Hepatocyte (in vitro differentiated cells): ENCODE measurements around the gene PSMD8. TPM values are rescaled to one million over a fixed set of nuclear protein-coding genes. Genes with fewer than 3 reads are reported as not detected.
A peak's percentile ranks its signal among the peaks of the same experiment; 100 is the strongest.

Source experiments
- DNase-seq: peaks from one replicate; pipeline ENCODE4 v3.0.0-alpha.2; 2016; ENCODE audit warnings: low spot score
- H2AFZ ChIP-seq: fragments of 200-600 bp; sonication (generic); 2 replicates; pipeline ENCODE4 v1.6.0; 2016; ENCODE audit warnings: antibody characterized with exemption, mild to moderate bottlenecking
- H3K27ac ChIP-seq: fragments of 200-600 bp; sonication (generic); 2 replicates; pipeline ENCODE4 v1.5.1; 2016; ENCODE audit warnings: mild to moderate bottlenecking
- H3K27me3 ChIP-seq: fragments of 200-600 bp; sonication (generic); 2 replicates; pipeline ENCODE4 v1.6.1; 2016
- H3K36me3 ChIP-seq: fragments of 200-600 bp; sonication (generic); replicated peaks from 2 replicates; pipeline ENCODE4 v1.5.1; 2016; ENCODE audit warnings: low read depth; ENCODE audit not compliant: insufficient read depth
- H3K4me1 ChIP-seq: fragments of 200-600 bp; sonication (generic); 2 replicates; pipeline ENCODE4 v1.5.1; 2016; ENCODE audit warnings: mild to moderate bottlenecking, moderate library complexity; ENCODE audit not compliant: insufficient read depth
- H3K4me2 ChIP-seq: fragments of 200-600 bp; sonication (generic); 2 replicates; pipeline ENCODE4 v1.6.0; 2016
- H3K4me3 ChIP-seq: fragments of 200-600 bp; sonication (generic); 2 replicates; pipeline ENCODE4 v1.5.1; 2016; ENCODE audit warnings: mild to moderate bottlenecking
- H3K79me2 ChIP-seq: fragments of 200-600 bp; sonication (generic); 2 replicates; pipeline ENCODE4 v1.6.0; 2017; ENCODE audit warnings: mild to moderate bottlenecking
- H3K9me2 ChIP-seq: fragments of 200-600 bp; sonication (generic); replicated peaks from 2 replicates; pipeline ENCODE4 v1.6.0; 2017; ENCODE audit warnings: mild to moderate bottlenecking; ENCODE audit not compliant: insufficient read depth
- H3K9me3 ChIP-seq: fragments of 200-600 bp; sonication (generic); 2 replicates; pipeline ENCODE4 v1.5.1; 2016; ENCODE audit warnings: low read depth, mild to moderate bottlenecking
- H4K20me1 ChIP-seq: fragments of 200-600 bp; sonication (generic); 2 replicates; pipeline ENCODE4 v1.6.0; 2016; ENCODE audit warnings: mild to moderate bottlenecking; ENCODE audit not compliant: insufficient read depth, poor library complexity, severe bottlenecking
- CTCF ChIP-seq: fragments of 200-600 bp; sonication (generic); IDR thresholded peaks from 2 replicates; pipeline ENCODE4 v1.5.1; 2016; ENCODE audit warnings: antibody characterized with exemption, mild to moderate bottlenecking; ENCODE audit not compliant: poor library complexity
- EZH2 ChIP-seq: fragments of 200-600 bp; sonication (generic); IDR thresholded peaks from 2 replicates; pipeline ENCODE4 v1.6.1; 2016; ENCODE audit warnings: antibody characterized with exemption, mild to moderate bottlenecking, borderline replicate concordance
- EZH2phosphoT487 ChIP-seq: fragments of 200-600 bp; sonication (generic); IDR thresholded peaks from one replicate; pipeline ENCODE4 v1.6.1; 2018; ENCODE audit warnings: antibody characterized with exemption, mild to moderate bottlenecking, low read depth, moderate library complexity; ENCODE audit not compliant: unreplicated experiment, severe bottlenecking
- WGBS: methylation state at CpG from one replicate; pipeline ENCODE4 v1.1.6; 2016; ENCODE audit warnings: low lambda C conversion rate; ENCODE audit errors: missing lambda C conversion rate; 5-methylcytosine and 5-hydroxymethylcytosine counted together
- polyA plus RNA-seq: library from polyadenylated mRNA; unstranded; fragments of >200 nt; fragmentation: Nextera tagmentation; extraction: Ambion mirVana; gene quantifications from 2 replicates; pipeline ENCODE4 v1.2.1, GENCODE V29; 2016
- total RNA-seq: library from RNA; depleted of rRNA; stranded (reverse); fragments of >200 nt; gene quantifications from 2 replicates; pipeline ENCODE4 v1.2.3, GENCODE V29; 2014

PSMD8 gene
- total and polyA plus RNA-seq, 2 experiments from 2014 or later, result 250 to 278 TPM

- Histone ChIP-seq H3K79me2 (peaks cover 4% of the 10 kb centered on the region), H2AFZ (no peak overlapping the region)
- 72% methylated on average over 12 of the region's 12 CpGs for WGBS
Observed at GRCh38 chr19:38370299-38370698, 4.1 kb upstream of the PSMD8 start.

DNA sequence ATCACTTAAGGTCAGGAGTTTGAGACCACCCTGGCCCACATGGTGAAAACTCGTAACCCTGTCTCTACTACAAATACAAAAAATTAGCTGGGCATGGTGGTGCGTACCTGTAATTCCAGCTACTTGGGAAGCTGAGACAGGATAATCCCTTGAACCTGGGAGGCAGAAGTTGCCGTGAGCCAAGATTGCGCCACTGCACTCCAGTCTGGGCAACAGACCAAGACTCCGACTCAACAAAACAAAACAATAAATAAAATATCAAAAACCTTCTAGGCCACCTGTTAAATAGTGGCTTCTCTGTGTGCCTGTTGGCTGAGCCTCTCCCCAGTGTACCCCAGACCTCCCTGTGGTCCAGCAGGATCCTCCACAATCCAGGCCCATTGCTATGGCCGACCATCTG, 3.3 kb upstream of the PSMD8 start:
- H3K27me3 ChIP-seq, result no peaks in the 10 kb centered on the region
- peaks cover 12% of the 10 kb centered on the region for H3K79me2 ChIP-seq
- H3K36me3 ChIP-seq, result no peaks in the 10 kb centered on the region
- H4K20me1 ChIP-seq, result peaks cover 1% of the 10 kb centered on the region
- TF ChIP-seq EZH2, result no peak
- no peak for TF ChIP-seq CTCF
- no peak for TF ChIP-seq EZH2phosphoT487
- H2AFZ ChIP-seq, result no peak overlapping the region
- H3K4me1 ChIP-seq, result peaks cover 7% of the 10 kb centered on the region
- H3K9me2 ChIP-seq, result no peaks in the 10 kb centered on the region
- H3K9me3 ChIP-seq, result no peaks in the 10 kb centered on the region
- H3K27ac ChIP-seq, result no peak overlapping the region
- no peak for DNase-seq
- WGBS, result 88% methylated on average over 6 of the region's 6 CpGs
- H3K4me2 ChIP-seq, result no peak overlapping the region
- no peak overlapping the region for H3K4me3 ChIP-seq

More at GRCh38 chr19:38370299-38370698, 4.1 kb upstream of the PSMD8 start:
- Histone ChIP-seq H3K4me3 (no peak overlapping the region), H4K20me1 (no peaks in the 10 kb centered on the region), H3K4me2 (no peak overlapping the region), H3K36me3 (no peaks in the 10 kb centered on the region), H3K9me2 (no peaks in the 10 kb centered on the region), H3K27ac (no peak overlapping the region), H3K4me1 (no peaks in the 10 kb centered on the region), H3K27me3 (no peaks in the 10 kb centered on the region), H3K9me3 (no peaks in the 10 kb centered on the region)
- TF ChIP-seq EZH2, result no peak
- TF ChIP-seq CTCF, result no peak
- no peak for TF ChIP-seq EZH2phosphoT487
- no peak for DNase-seq

GRCh38 chr19:38373907-38374331, 452 bp upstream of the PSMD8 start:
- H3K9me2 ChIP-seq, result no peaks in the 10 kb centered on the region
- H3K4me2 ChIP-seq, result peak overlapping the region; percentile 73
- peaks cover 39% of the 10 kb centered on the region for H3K79me2 ChIP-seq
- DNase-seq, result no peak
- no peaks in the 10 kb centered on the region for H3K27me3 ChIP-seq
- peaks cover 25% of the 10 kb centered on the region for H4K20me1 ChIP-seq
- H3K4me1 ChIP-seq, result peaks cover 10% of the 10 kb centered on the region
- H3K4me3 ChIP-seq, result peak overlapping the region; percentile 10
- WGBS, result 78% methylated on average over 6 of the region's 6 CpGs
- TF ChIP-seq EZH2 (no peak), CTCF (no peak), EZH2phosphoT487 (no peak)
- H3K27ac ChIP-seq, result peak overlapping the region; percentile 86
- peak overlapping the region; percentile 67 for H2AFZ ChIP-seq
- H3K9me3 ChIP-seq, result no peaks in the 10 kb centered on the region
- H3K36me3 ChIP-seq, result no peaks in the 10 kb centered on the region

DNA sequence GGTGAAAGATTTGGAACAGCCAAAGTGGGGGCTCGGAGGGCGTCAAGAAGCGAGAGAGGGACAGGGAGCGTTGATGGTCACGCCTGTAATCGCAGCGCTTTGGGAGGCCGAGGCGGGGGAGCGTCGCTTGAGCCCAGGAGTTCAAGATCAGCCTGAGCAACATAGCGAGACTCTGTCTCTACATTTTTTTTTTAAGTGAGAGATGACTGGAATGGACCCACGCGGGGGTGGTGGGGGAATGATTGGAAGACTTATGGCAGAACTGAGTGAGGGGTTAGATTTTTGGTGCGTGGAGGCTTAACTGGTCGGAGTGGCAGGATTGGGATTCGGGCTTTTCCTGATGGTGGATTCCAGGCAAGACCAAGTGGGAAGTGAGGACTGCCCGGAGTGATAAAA, 725 bp downstream of the PSMD8 start:
- Histone ChIP-seq H2AFZ (peak overlapping the region; percentile 39), H3K4me1 (peaks cover 10% of the 10 kb centered on the region), H3K27me3 (no peaks in the 10 kb centered on the region), H3K79me2 (peaks cover 44% of the 10 kb centered on the region), H3K27ac (peak overlapping the region; percentile 94), H3K9me2 (no peaks in the 10 kb centered on the region), H3K36me3 (no peaks in the 10 kb centered on the region), H4K20me1 (peaks cover 28% of the 10 kb centered on the region), H3K9me3 (no peaks in the 10 kb centered on the region), H3K4me3 (peak overlapping the region; percentile 65), H3K4me2 (peak overlapping the region; percentile 94)
- 2% methylated on average over 18 of the region's 18 CpGs for WGBS
- TF ChIP-seq EZH2phosphoT487, result no peak
- TF ChIP-seq CTCF, result no peak
- DNase-seq, result no peak
